Body of pancreas (tissue), 4 donors: Measurements from ENCODE around the gene FAM47E.

Experiments
- CTCF ChIP-seq, 7 experiments: fragments of 450-650 bp in 4 of 7; fragments of 200-600 bp in 3 of 7; sonication (generic) in 3 of 7; IDR thresholded peaks; one replicate each; pipeline ENCODE4 v1.5.1; 2016 to 2019; ENCODE audit warnings: antibody characterized with exemption in 7 of 7
- POLR2A ChIP-seq, 3 donors: fragments of 450-650 bp; IDR thresholded peaks; one replicate each; pipeline ENCODE4 v1.6.1; 2016; ENCODE audit warnings: antibody characterized with exemption in 3 of 3, mild to moderate bottlenecking in 2 of 3

GRCh38 chr4:76216975-76217814 is 34.3 kb upstream of the FAM47E start:
- TF ChIP-seq CTCF (IDR thresholded peaks at IDR 0.05) (no peak), POLR2A (IDR thresholded peaks at IDR 0.05) (no peak)
